HEK293 (cell line): Measurements from ENCODE around the gene ESPL1.

Experiments used
- CTCF ChIP-seq: fragments of 450-650 bp; formaldehyde crosslinking; IDR thresholded peaks from 2 replicates; pipeline ENCODE4 v1.5.1; 2016; ENCODE audit warnings: missing biosample characterization, missing genetic modification characterization
- KLF10 ChIP-seq: fragments of 450-650 bp; IDR thresholded peaks from 2 replicates; pipeline ENCODE4 v1.5.1; 2018; ENCODE audit warnings: missing biosample characterization, mild to moderate bottlenecking, missing genetic modification characterization
- OSR2 ChIP-seq: fragments of 450-650 bp; formaldehyde crosslinking; IDR thresholded peaks from 2 replicates; pipeline ENCODE4 v1.5.1; 2016; ENCODE audit warnings: missing biosample characterization, missing genetic modification characterization
- TRIM28 ChIP-seq: IDR thresholded peaks from 2 replicates; pipeline ENCODE4 v1.6.1; 2011; ENCODE audit warnings: low read length, control low read depth, borderline replicate concordance
- YY1 ChIP-seq: fragments of 450-650 bp; formaldehyde crosslinking; IDR thresholded peaks from 2 replicates; pipeline ENCODE4 v1.5.1; 2018; ENCODE audit warnings: missing biosample characterization, missing genetic modification characterization
- ZFHX2 ChIP-seq: fragments of 450-650 bp; formaldehyde crosslinking; conservative IDR thresholded peaks from 2 replicates; pipeline ENCODE4 v1.5.1; 2016; ENCODE audit warnings: missing biosample characterization, missing genetic modification characterization
- ZFP37 ChIP-seq: fragments of 450-650 bp; formaldehyde crosslinking; IDR thresholded peaks from 2 replicates; pipeline ENCODE4 v1.5.1; 2016; ENCODE audit warnings: missing biosample characterization, missing genetic modification characterization
- ZFP41 ChIP-seq: fragments of 450-650 bp; formaldehyde crosslinking; IDR thresholded peaks from 2 replicates; pipeline ENCODE4 v1.5.1; 2016; ENCODE audit warnings: missing biosample characterization, missing genetic modification characterization, borderline replicate concordance
- ZNF274 ChIP-seq, 2 experiments: fragments of 200-500 bp in 1 of 2; fragments of 450-650 bp in 1 of 2; sonication (Bioruptor generic) in 1 of 2; formaldehyde crosslinking in 1 of 2; IDR thresholded peaks; 2 replicates each; pipeline versions ENCODE4 v1.5.1 to v1.6.1; 2014 to 2016; ENCODE audit warnings: borderline replicate concordance in 1 of 2, inconsistent platforms in 1 of 2, low read length in 1 of 2, missing biosample characterization in 1 of 2, missing genetic modification characterization in 1 of 2
- ZNF280C ChIP-seq: fragments of 450-650 bp; formaldehyde crosslinking; IDR thresholded peaks from 2 replicates; pipeline ENCODE4 v1.5.1; 2016; ENCODE audit warnings: missing biosample characterization, missing genetic modification characterization
- ZNF747 ChIP-seq: fragments of 450-650 bp; formaldehyde crosslinking; IDR thresholded peaks from 2 replicates; pipeline ENCODE4 v1.5.1; 2016; ENCODE audit warnings: missing biosample characterization, missing genetic modification characterization
- ZNF776 ChIP-seq: fragments of 450-650 bp; formaldehyde crosslinking; IDR thresholded peaks from 2 replicates; pipeline ENCODE4 v1.5.0; 2017; ENCODE audit warnings: missing biosample characterization, missing genetic modification characterization, borderline replicate concordance
- TF ChIP-seq, protein P1 (sequence below): fragments of 450-650 bp; formaldehyde crosslinking; IDR thresholded peaks from 2 replicates; pipeline ENCODE4 v1.5.1; 2016; ENCODE audit warnings: missing biosample characterization, missing genetic modification characterization

DNA sequence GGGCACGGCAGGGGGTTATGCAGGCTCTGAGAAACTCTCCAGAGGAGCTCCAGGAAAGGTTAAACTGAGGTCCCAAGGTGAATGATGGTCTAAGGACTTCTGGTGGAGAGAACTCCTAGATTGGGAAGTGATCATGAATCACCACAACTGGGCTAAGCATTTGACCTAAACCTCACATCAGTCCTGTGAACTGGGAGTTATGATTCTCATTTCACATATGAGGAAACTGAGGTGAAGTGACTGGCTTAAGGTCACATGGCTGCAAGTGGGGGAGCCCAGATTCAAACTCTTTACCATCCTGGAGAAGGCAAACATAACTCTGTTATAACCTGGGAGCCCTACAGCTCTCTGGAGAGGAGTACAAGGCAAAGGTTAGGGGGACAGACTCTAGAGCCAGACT lies 40.3 kb upstream of the ESPL1 start:
- no peak for TF ChIP-seq KLF10 (tag by site-specific recombination)
- no peak for TF ChIP-seq CTCF (tag by site-specific recombination)
- no peak for TF ChIP-seq ZFP41 (tag by site-specific recombination)
- no peak for TF ChIP-seq YY1 (tag by site-specific recombination)
- TF ChIP-seq ZNF776 (tag by site-specific recombination) = no peak
- no peak for TF ChIP-seq ZFHX2
- no peak for TF ChIP-seq OSR2 (tag by site-specific recombination)
- no peak for TF ChIP-seq ZFP37 (tag by site-specific recombination)
- TF ChIP-seq TRIM28 = no peak
- no peak for TF ChIP-seq ZNF280C
- TF ChIP-seq, protein P1, sequence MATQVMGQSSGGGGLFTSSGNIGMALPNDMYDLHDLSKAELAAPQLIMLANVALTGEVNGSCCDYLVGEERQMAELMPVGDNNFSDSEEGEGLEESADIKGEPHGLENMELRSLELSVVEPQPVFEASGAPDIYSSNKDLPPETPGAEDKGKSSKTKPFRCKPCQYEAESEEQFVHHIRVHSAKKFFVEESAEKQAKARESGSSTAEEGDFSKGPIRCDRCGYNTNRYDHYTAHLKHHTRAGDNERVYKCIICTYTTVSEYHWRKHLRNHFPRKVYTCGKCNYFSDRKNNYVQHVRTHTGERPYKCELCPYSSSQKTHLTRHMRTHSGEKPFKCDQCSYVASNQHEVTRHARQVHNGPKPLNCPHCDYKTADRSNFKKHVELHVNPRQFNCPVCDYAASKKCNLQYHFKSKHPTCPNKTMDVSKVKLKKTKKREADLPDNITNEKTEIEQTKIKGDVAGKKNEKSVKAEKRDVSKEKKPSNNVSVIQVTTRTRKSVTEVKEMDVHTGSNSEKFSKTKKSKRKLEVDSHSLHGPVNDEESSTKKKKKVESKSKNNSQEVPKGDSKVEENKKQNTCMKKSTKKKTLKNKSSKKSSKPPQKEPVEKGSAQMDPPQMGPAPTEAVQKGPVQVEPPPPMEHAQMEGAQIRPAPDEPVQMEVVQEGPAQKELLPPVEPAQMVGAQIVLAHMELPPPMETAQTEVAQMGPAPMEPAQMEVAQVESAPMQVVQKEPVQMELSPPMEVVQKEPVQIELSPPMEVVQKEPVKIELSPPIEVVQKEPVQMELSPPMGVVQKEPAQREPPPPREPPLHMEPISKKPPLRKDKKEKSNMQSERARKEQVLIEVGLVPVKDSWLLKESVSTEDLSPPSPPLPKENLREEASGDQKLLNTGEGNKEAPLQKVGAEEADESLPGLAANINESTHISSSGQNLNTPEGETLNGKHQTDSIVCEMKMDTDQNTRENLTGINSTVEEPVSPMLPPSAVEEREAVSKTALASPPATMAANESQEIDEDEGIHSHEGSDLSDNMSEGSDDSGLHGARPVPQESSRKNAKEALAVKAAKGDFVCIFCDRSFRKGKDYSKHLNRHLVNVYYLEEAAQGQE (tag by site-specific recombination) = no peak
- TF ChIP-seq ZNF747 (tag by site-specific recombination) = no peak
- TF ChIP-seq ZNF274 (IDR thresholded peaks at IDR 0.05; ENCODE audit: low read length) = no peak
- TF ChIP-seq ZNF274 (tag by site-specific recombination; IDR thresholded peaks at IDR 0.05; ENCODE audit: borderline replicate concordance) = no peak
